ENCODE data around the gene NOSTRIN.
"Not testable (repeated sequence)": the region's sequence is repeated elsewhere in the genome, so short reads cannot be mapped to it uniquely, and the experiment has no call there.

NOSTRIN gene

DNA sequence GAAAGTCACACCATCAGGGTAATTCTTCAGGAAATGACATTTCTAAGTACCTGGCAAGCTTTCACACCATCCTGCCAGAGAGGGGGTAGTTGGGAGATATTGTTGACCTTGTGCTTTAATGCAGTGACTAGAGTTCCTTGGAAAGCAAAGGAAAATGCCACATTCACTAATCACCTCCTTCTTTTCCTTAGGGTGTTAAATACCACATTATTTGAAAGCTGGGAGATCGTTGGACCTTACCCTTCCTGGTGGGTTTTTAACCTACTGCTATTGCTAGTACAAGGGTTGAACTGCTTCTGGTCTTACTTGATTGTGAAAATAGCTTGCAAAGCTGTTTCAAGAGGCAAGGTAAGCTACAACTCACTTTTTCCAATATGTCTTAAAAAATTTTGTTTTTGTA lies 37.0 kb upstream of the NOSTRIN start:
- no peak for DNase-seq
- no peak overlapping the region for H3K14ac ChIP-seq (ENCODE audit: low read length)
- H3K79me2 ChIP-seq (ENCODE audit: control insufficient read depth, insufficient read depth, low read length, poor library complexity): no peaks in the 10 kb centered on the region
- no peak overlapping the region for H3K4me2 ChIP-seq (ENCODE audit: low read length)
- H2AK5ac ChIP-seq (ENCODE audit: low read length): no peak overlapping the region
- no peak overlapping the region for H2BK5ac ChIP-seq (ENCODE audit: low read depth, low read length, poor library complexity)
- peaks cover 0 to 5% of the 10 kb centered on the region in 2 experiments for H3K4me1 ChIP-seq (ENCODE audit: control insufficient read depth in 1 of 2, insufficient read depth in 2 of 2, low read length in 2 of 2)
- H4K91ac ChIP-seq (ENCODE audit: low read depth, low read length): no peak overlapping the region
- no peak overlapping the region for H4K8ac ChIP-seq (ENCODE audit: low read depth, low read length)
- no peak overlapping the region for H3K4me3 ChIP-seq (ENCODE audit: low read depth, low read length)
- H3K9me3 ChIP-seq (ENCODE audit: insufficient read depth, low read depth, low read length): no peaks in the 10 kb centered on the region
- no peak overlapping the region for H3K18ac ChIP-seq (ENCODE audit: low read length)
- no peak overlapping the region for H3K4ac ChIP-seq (ENCODE audit: low read depth, low read length)
- no peaks in the 10 kb centered on the region for H3K27me3 ChIP-seq (ENCODE audit: insufficient read depth, low read length)
- H2BK120ac ChIP-seq (ENCODE audit: insufficient read depth, low read length, poor library complexity): no peak overlapping the region
- H4K12ac ChIP-seq (ENCODE audit: low read depth, low read length): no peak overlapping the region
- no CpG with 5 or more reads among the region's 1 CpG for WGBS (ENCODE audit: extremely low coverage, insufficient coverage, insufficient read length)
- H3K27ac ChIP-seq (ENCODE audit: low read depth, low read length): no peak overlapping the region
- no peak overlapping the region for H2AFZ ChIP-seq (ENCODE audit: insufficient read depth, low read length, poor library complexity)
- H3K9ac ChIP-seq (ENCODE audit: low read length): no peak overlapping the region
- no peak overlapping the region for H2BK12ac ChIP-seq (ENCODE audit: low read length)
- peaks cover 0 to 4% of the 10 kb centered on the region in 2 experiments for H3K36me3 ChIP-seq (ENCODE audit: control insufficient read depth in 1 of 2, insufficient read depth in 2 of 2, low read length in 2 of 2)
- no peaks in the 10 kb centered on the region for H3K79me1 ChIP-seq (ENCODE audit: low read length)
- H3K23ac ChIP-seq (ENCODE audit: low read length): no peak overlapping the region

DNA sequence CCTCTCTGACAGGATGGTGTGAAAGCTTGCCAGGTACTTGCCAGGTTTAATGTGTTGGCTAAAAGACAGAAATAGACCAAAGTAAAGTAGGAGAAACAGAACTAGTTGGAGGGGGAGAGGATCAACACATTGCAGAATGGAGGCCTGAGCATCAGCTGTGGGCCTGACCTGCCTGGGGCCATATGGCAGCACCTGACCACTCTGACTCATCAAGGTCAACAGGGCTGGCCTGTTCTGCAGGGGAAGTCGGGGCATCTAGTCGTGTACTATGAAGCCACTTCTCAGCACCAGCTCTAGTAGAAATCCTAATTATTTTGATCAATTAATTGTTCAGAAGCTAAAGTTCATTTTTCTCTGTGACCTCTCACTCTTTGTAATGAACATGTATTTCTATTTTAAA lies 35.8 kb upstream of the NOSTRIN start:
- no peak overlapping the region for H3K14ac ChIP-seq (ENCODE audit: low read length)
- no peak overlapping the region for H4K12ac ChIP-seq (ENCODE audit: low read depth, low read length)
- no CpG with 5 or more reads among the region's 2 CpGs for WGBS (ENCODE audit: extremely low coverage, insufficient coverage, insufficient read length)
- no peak overlapping the region for H3K9ac ChIP-seq (ENCODE audit: low read length)
- H3K27ac ChIP-seq (ENCODE audit: low read depth, low read length): no peak overlapping the region
- no peak overlapping the region for H2BK5ac ChIP-seq (ENCODE audit: low read depth, low read length, poor library complexity)
- no peak overlapping the region for H3K4me3 ChIP-seq (ENCODE audit: low read depth, low read length)
- H3K79me1 ChIP-seq (ENCODE audit: low read length): no peaks in the 10 kb centered on the region
- H3K4ac ChIP-seq (ENCODE audit: low read depth, low read length): no peak overlapping the region
- H3K23ac ChIP-seq (ENCODE audit: low read length): no peak overlapping the region
- H3K18ac ChIP-seq (ENCODE audit: low read length): no peak overlapping the region
- H3K4me2 ChIP-seq (ENCODE audit: low read length): no peak overlapping the region
- H2BK120ac ChIP-seq (ENCODE audit: insufficient read depth, low read length, poor library complexity): no peak overlapping the region
- H2AK5ac ChIP-seq (ENCODE audit: low read length): no peak overlapping the region
- peaks cover 0 to 2% of the 10 kb centered on the region in 2 experiments for H3K36me3 ChIP-seq (ENCODE audit: control insufficient read depth in 1 of 2, insufficient read depth in 2 of 2, low read length in 2 of 2)
- no peaks in the 10 kb centered on the region for H3K9me3 ChIP-seq (ENCODE audit: insufficient read depth, low read depth, low read length)
- no peak overlapping the region for H2BK12ac ChIP-seq (ENCODE audit: low read length)
- H3K79me2 ChIP-seq (ENCODE audit: control insufficient read depth, insufficient read depth, low read length, poor library complexity): no peaks in the 10 kb centered on the region
- H4K91ac ChIP-seq (ENCODE audit: low read depth, low read length): no peak overlapping the region
- no peak overlapping the region for H2AFZ ChIP-seq (ENCODE audit: insufficient read depth, low read length, poor library complexity)
- H3K27me3 ChIP-seq (ENCODE audit: insufficient read depth, low read length): no peaks in the 10 kb centered on the region
- H4K8ac ChIP-seq (ENCODE audit: low read depth, low read length): no peak overlapping the region
- peaks cover 0 to 5% of the 10 kb centered on the region in 2 experiments for H3K4me1 ChIP-seq (ENCODE audit: control insufficient read depth in 1 of 2, insufficient read depth in 2 of 2, low read length in 2 of 2)
- peak; percentile 72 to 79 for DNase-seq

DNA sequence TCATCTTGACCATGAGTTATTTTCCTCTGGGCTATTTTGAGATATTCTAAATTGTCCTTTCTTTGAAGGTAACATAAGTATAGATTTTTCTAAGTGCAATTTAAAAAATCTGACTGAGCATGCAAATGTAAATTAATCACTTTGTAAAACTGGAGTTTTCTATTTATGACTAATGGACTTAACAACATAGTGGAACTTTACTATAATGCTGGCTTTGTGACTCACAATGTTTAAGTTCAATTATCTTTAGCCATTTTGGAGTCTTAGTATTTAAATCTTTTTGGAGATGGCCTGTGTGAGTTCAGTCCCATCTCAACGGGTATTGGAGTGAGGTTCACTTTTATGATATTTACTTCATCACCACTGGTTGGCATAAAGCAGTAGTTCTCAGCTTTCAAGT lies 35.2 kb upstream of the NOSTRIN start:
- Histone ChIP-seq H2AFZ (ENCODE audit: insufficient read depth, low read length, poor library complexity) (no peak overlapping the region), H3K79me1 (ENCODE audit: low read length) (no peaks in the 10 kb centered on the region), H4K8ac (ENCODE audit: low read depth, low read length) (no peak overlapping the region), H3K27me3 (ENCODE audit: insufficient read depth, low read length) (no peaks in the 10 kb centered on the region), H3K9me3 (ENCODE audit: insufficient read depth, low read depth, low read length) (no peaks in the 10 kb centered on the region), H3K79me2 (ENCODE audit: control insufficient read depth, insufficient read depth, low read length, poor library complexity) (no peaks in the 10 kb centered on the region), H4K12ac (ENCODE audit: low read depth, low read length) (no peak overlapping the region), H3K9ac (ENCODE audit: low read length) (no peak overlapping the region), H4K91ac (ENCODE audit: low read depth, low read length) (no peak overlapping the region), H3K27ac (ENCODE audit: low read depth, low read length) (no peak overlapping the region), H2BK120ac (ENCODE audit: insufficient read depth, low read length, poor library complexity) (no peak overlapping the region), H3K14ac (ENCODE audit: low read length) (no peak overlapping the region), H3K36me3 (ENCODE audit: control insufficient read depth in 1 of 2, insufficient read depth in 2 of 2, low read length in 2 of 2) (peaks cover 0 to 2% of the 10 kb centered on the region in 2 experiments), H3K4ac (ENCODE audit: low read depth, low read length) (no peak overlapping the region), H2AK5ac (ENCODE audit: low read length) (no peak overlapping the region), H3K4me2 (ENCODE audit: low read length) (no peak overlapping the region), H2BK12ac (ENCODE audit: low read length) (no peak overlapping the region), H3K4me3 (ENCODE audit: low read depth, low read length) (no peak overlapping the region), H3K18ac (ENCODE audit: low read length) (no peak overlapping the region), H3K23ac (ENCODE audit: low read length) (no peak overlapping the region), H3K4me1 (ENCODE audit: control insufficient read depth in 1 of 2, insufficient read depth in 2 of 2, low read length in 2 of 2) (peaks cover 0 to 5% of the 10 kb centered on the region in 2 experiments), H2BK5ac (ENCODE audit: low read depth, low read length, poor library complexity) (no peak overlapping the region)
- peak in 1 of 2 donors; percentile 73 for DNase-seq
- WGBS (ENCODE audit: extremely low coverage, insufficient coverage, insufficient read length): no CpG with 5 or more reads among the region's 1 CpG

DNA sequence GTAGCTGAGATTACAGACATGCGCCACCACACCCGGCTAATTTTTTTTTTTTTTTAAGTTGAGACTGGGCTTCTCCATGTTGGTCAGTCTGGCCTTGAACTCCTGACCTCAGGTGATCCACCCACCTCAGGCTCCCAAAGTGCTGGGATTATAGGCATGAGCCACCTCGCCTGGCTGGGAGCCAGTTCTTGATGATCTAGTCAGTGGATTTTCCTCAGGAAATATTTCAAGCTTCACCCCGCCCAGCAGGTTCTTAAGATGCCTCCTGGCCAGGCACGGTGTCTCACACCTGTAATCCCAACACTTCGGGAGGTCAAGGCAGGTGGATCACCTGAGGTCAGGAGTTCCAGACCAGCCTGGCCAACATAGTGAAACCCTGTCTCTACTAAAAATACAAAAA lies 34.1 kb upstream of the NOSTRIN start:
- peak; percentile 57 to 58 for DNase-seq
- H4K91ac ChIP-seq (ENCODE audit: low read depth, low read length); H4K12ac ChIP-seq (ENCODE audit: low read depth, low read length); H3K23ac ChIP-seq (ENCODE audit: low read length); H3K36me3 ChIP-seq (ENCODE audit: control insufficient read depth in 1 of 2, insufficient read depth in 2 of 2, low read length in 2 of 2); H3K9me3 ChIP-seq (ENCODE audit: insufficient read depth, low read depth, low read length); H4K8ac ChIP-seq (ENCODE audit: low read depth, low read length); H2AK5ac ChIP-seq (ENCODE audit: low read length); H2BK120ac ChIP-seq (ENCODE audit: insufficient read depth, low read length, poor library complexity); H3K18ac ChIP-seq (ENCODE audit: low read length); H3K4me1 ChIP-seq (ENCODE audit: control insufficient read depth in 1 of 2, insufficient read depth in 2 of 2, low read length in 2 of 2); H3K79me2 ChIP-seq (ENCODE audit: control insufficient read depth, insufficient read depth, low read length, poor library complexity); H2BK12ac ChIP-seq (ENCODE audit: low read length); H3K4ac ChIP-seq (ENCODE audit: low read depth, low read length); H2BK5ac ChIP-seq (ENCODE audit: low read depth, low read length, poor library complexity); H3K27ac ChIP-seq (ENCODE audit: low read depth, low read length); H3K14ac ChIP-seq (ENCODE audit: low read length); H2AFZ ChIP-seq (ENCODE audit: insufficient read depth, low read length, poor library complexity); H3K4me3 ChIP-seq (ENCODE audit: low read depth, low read length); H3K27me3 ChIP-seq (ENCODE audit: insufficient read depth, low read length); H3K4me2 ChIP-seq (ENCODE audit: low read length); H3K79me1 ChIP-seq (ENCODE audit: low read length); H3K9ac ChIP-seq (ENCODE audit: low read length): not testable (repeated sequence)
- no CpG with 5 or more reads among the region's 6 CpGs for WGBS (ENCODE audit: extremely low coverage, insufficient coverage, insufficient read length)

Measured in trophoblast cell (in vitro differentiated cells and primary cell).